ENCODE results near the gene AKT3.
"Not testable (repeated sequence)": the region's sequence is repeated elsewhere in the genome, so short reads cannot be mapped to it uniquely, and the experiment has no call there.

AKT3 gene

DNA sequence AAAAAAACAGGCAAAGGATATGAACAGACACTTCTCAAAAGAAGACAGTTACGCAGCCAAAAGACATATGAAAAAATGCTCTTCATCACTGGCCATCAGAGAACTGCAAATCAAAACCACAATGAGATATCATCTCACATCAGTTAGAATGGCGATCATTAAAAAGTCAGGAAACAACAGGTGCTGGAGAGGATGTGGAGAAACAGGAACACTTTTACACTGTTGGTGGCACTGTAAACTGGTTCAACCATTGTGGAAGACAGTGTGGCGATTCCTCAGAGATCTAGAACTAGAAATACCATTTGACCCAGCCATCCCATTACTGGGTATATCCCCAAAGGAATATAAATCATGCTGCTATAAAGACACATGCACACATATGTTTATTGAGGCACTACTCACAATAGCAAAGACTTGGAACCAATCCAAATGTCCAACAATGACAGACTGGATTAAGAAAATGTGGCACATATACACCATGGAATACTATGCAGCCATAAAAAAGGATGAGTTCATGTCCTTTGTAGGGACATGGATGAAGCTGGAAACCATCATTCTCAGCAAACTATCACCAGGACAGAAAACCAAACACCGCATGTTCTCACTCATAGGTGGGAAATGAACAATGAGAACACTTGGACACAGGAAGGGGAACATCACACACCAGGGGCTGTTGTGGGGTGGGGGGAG, 77.5 kb downstream of the AKT3 start:
- not testable (repeated sequence) for DNase-seq

DNA sequence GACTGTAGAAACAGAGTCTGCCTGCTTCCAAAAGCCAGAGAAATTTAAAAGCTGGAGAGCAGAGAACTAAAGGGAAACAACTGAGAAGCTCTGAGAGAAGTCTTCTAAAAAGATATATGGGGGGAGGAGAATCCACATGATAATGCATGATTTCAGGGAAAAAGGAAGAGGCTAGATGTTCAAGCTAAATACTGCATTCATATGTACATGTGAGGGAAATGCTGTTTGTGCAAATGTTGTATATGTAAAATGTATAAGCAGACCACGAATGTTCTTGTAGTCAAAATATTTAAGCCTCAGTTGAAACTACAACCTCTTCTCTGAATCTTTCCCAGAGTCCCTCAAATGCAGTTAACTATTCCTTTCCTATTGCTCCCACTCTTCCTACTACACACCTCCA, 79.2 kb downstream of the AKT3 start:
- no peak for DNase-seq

DNA sequence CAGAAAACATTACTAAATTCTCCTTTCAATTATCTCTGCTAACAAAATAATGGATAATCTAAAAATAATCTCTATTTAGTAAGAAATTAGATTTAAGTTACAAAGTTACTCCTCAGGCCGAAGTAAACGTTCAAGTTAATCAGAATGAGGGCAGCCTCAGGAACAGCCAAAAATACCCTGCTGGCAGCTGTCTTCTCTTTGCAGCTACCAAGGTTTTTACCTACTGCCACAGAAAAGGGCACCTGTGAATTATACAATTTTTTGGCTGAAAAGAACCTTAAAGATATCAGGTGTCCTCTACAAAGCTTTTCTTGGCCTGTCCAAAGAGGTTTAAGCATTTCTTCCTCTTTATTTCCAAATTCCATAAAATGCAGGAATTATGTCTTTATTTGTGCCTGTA, 84.4 kb downstream of the AKT3 start:
- no peak for DNase-seq

DNA sequence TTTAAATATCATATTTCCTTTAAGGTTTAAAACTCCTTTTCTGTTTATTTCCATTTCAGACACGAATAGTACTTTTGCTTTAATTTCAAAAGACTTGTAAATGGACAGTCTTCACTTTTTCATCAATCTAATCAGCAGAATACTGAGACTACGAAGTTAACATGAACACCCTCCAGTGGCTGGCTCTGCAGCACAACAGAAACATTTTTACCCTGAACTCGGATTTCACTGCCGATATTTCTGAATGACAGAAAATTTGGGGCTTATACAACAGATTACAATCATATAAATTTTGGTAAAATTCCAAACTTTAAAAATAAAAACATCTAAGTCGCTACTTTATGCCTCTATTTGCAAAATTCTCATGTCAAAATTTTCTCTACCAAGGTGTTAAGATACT, 86.2 kb downstream of the AKT3 start:
- DNase-seq: no peak

DNA sequence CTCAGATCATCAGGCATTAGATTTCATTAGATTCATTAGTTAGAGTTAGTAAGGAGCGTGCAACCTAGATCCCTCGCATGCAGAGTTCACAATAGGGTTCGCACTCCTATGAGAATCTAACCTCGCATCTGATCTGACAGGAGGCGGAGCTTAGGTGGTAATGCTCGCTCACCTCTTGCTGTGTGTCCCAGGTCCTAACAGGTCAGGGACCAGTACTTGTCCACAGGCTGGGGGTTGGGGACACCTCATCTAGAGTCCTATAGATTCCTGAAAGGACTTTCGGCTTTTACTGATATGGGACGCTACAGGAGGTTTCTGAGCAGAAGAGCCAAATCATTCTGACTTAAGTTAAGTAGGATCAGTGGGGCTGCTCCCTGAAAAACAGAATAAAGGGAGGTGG, 91.4 kb downstream of the AKT3 start:
- no peak for DNase-seq

DNA sequence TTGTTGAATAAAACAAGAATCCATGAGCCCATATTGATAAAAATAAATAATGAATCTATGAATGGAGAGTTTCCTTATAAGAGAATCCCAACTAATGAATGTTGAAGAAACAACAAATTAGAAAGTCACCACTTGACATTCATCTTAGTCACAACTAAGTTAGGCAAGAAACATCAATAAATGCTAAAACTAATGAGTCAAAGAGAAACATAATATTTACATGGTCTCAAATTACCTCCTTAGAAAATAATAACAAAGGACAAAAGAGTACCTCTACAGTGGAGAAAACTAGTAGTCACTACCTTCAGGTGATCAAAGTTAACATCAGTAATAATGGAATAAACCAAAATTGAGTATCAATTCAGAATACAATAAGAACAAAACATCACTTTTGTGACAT, 93.5 kb downstream of the AKT3 start:
- no peak for DNase-seq

DNA sequence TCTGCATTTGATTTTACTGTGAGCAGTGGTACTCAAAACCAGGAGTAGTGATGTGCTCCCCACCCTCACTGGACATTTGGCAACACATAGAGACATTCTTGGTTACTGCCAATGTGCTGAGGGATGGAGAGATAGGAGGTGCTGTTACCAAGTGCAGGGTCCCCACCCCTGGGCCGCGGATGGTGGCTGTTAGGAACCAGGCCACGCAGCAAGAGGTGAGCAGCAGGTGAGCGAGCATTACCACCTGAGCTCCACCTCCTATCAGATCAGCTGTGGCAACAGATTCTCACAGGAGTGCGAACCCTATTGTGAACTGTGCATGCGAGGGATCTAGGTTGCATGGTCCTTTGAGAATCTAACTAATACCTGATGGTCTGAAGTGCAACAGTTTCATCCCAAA, 95.7 kb downstream of the AKT3 start:
- no peak for DNase-seq

DNA sequence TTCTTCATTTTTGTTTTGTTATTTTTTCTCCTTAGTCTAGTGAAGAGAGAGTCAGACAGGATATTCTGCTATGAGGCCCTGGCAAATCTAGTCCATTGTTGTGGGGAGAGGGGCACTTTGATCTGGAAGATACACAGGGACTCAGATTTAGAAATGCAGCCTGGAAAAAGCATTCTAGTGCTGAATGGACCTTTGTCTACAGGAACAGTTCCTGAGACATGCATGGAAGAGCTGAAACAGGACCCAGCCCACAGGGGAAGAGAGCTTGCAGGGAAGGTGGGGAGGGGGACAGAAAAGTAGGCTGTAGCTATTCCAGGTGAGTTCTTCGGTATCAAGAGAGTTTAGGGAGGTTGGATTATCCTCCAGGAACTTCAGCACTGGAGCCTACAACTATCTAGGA, 98.5 kb downstream of the AKT3 start:
- no peak for DNase-seq

DNA sequence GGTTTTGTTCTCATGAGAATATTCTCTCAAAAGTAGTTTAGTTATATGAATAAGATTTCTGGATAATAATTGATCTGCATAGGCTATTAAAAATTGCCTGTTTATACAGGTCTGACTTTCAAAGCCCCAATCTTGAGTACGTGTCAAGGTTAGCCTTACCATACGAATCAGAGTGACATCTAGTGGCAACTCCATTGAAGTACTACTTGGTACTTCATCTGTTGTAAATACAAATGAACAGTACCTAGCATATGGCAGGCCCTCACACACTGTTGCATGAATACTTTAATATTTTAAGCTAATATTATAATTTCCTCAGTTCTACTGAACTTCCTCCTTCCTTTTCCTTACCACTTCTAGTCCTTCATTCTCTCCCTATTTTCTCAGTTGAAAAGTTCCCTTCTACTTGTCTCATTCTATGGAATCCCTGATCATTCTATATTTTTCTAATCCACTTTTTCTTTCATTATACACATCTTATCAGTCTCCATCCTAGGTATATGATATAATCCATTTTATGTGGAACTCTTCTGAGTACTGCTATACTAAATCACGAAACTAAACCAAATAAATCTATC, 101.2 kb downstream of the AKT3 start:
- peak; percentile 52 for DNase-seq

DNA sequence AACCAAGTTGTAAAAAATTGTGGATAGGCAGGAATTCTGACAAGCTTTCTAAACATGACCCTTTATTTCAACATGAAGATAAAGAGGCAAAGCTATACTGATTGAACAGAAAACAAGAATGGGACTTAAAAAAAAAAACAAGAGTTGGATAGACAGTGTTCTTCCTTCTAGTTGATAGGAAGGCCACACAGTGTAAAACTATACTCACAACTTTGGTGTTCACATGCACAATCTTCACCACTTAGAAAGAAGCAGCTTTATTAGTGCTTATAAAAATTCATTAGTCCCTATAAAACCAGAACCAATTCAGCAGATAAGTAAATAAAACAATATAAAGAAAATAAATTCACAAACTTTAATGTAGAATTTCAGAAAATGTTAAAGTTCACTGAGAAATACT, 101.8 kb downstream of the AKT3 start:
- DNase-seq: no peak

DNA sequence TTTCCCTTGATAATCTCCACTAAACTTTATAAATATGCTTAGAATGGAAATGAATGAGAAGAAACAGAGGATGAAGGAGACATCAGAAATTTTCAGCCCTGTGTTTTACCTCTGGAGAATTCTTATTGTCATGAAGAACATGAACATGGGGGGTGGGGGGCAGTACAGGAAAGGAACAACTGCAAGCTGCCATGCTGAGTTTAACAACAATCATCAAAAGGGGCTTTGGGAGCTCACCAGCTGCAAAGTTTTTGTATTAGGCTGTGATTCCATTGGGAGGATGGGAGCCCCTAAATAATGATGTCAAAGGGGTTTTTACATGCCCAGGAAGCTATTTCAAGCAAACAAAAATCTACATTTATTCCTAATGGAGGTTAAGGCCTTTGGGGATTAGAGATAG, 103.3 kb downstream of the AKT3 start:
- DNase-seq: no peak

DNA sequence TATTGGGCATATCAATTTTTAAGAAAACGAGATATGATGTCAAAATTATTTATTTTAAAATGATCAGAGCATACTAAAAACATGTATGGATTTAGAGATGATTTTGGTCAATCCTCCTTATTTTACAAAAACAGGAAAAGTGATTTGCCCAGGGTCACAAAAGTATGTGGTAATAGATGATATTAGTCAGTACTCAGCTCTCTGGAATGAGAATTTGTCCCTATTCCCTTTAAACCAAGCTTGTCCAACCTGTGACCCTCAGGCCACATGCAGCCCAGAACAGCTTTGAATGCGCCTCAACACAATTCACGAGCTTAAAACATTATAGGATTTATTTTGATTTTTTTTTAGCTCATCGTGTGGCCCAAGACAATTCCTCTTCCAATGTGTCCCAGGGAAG, 104.7 kb downstream of the AKT3 start:
- no peak for DNase-seq

DNA sequence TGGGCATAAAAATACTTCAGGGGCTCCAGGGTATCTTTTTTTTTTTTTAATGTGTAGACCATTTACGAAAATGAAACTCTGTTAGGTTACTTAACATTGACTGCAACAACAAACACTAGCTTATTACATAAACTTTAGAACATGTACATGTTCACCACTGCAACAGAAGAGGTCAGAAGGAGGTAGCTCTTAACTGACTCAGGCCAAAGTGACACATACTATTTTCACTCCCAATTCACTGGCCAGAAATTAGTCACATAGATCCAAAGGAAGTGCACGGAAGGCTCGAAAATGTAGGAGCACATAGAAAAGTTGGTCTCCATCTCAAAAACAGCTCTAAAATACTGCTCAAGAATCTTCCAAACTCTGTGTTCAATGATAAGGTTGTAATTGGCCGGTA, 107.2 kb downstream of the AKT3 start:
- no peak for DNase-seq

DNA sequence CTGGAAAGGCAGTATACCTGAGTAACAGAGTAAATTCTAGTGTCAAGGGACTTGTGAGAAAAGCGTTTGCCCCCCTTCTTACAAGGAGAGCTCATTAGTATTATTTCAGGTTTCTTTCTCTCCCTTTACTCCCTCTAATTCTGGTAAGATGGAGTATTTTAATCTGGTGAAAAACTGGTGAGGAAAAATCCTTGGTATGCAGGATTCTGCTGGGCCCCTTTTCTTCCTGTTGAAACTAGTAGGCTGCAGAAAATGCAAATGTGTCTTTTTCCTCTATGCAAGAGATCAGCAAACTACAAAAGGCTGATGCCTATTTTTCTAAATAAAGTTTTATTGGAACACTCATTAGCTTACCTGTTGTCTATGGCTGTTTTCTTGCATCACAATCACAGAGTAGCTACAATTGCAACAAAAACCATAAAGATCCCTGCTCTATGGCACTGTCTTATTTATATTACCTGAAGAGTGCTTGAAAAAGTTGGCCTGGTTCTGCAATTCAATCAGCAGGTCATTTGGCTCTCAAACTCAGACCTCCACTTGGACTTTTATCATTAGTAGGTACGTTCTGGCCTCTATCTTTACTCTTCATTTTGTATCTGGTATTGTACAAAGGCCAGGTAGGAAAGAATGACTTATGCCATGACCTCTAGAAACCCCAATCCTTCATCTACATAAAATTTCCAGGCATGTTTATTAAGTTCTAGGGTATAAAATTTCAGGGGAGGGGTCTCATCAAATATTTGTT, 109.6 kb downstream of the AKT3 start:
- DNase-seq: no peak

DNA sequence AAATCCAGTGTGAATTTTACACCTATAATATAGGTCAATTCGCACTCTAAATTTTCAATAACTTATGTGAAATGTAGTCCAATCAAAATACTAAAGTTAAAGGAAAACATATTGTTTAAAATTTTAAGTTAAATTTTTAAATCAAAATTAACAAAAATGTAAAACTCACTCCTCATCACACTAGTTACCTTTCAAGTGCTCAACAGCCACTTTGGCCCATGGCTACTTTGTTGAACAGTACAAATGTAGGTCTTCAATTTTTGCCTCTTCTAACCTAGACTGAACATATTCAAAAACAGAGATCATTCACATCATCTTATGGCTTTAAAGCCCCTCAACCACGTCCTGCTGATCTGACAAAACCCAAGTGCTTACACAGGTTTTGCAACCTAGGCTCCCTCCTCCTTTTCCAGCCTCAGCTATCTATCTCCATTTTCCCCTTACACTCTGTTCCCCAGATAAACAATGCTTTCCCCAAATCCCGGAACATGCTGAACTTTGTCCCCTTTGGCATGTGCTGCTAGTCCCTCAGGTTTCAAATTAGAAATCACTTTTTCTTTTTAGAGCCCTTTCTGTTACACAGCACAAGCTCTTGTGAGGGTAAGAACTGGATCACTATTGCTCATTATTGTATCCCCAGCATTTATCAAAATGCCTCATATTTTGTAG, 110.6 kb downstream of the AKT3 start:
- no peak for DNase-seq

DNA sequence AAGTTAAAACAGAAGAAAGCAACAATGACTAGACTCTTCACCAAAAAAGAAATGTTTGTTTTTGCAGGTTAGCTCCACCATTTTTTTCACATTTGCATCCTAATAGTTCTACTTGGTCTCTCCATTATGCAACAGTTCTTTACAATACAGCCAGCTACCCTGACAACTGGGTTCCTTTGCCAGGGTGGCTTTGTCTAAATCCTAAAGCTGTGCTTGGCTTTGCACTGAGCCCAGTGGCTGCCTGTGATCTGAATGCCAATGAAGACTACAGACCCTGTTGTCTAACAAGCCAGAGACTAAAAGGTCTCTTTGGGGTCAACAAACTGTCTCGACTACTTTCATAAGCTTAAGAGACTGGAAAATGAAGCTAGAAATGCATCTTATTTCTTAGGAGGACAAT, 112.0 kb downstream of the AKT3 start:
- no peak for DNase-seq

DNA sequence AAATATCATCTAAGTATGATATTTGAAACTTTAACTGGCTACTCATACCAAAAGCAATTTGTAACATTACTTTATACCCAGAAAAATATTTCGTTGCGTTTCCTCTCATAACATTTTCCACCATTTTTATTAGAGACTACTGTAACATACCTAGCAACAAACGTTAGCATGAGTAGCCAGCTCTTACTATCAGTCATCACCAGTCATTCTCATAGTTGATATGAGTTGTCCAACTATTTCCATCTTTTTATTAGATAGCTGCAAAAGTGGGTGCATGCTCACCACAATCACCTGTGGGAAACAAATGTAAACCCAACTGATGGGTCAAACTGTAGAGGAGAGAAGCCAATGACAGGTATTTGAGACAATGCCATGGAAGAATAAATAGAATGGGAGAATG, 114.6 kb downstream of the AKT3 start:
- DNase-seq: no peak

DNA sequence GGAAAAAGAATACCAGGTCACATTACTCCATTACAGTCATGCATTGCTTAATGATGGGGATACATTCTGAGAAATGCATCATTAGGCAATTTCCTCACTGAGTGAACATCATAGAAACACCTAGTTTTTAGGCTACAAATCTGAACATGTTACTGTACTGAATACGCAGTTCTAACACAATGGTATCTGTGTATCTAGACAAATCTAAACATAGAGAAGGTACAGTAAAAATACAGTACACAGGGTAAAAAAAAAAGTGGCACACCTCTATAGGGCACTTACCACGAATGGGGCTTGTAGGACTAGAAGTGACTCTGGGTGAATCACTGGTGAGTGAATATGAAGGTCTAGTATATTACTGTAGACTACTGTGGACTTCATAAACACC, 115.7 kb downstream of the AKT3 start:
- DNase-seq: no peak

DNA sequence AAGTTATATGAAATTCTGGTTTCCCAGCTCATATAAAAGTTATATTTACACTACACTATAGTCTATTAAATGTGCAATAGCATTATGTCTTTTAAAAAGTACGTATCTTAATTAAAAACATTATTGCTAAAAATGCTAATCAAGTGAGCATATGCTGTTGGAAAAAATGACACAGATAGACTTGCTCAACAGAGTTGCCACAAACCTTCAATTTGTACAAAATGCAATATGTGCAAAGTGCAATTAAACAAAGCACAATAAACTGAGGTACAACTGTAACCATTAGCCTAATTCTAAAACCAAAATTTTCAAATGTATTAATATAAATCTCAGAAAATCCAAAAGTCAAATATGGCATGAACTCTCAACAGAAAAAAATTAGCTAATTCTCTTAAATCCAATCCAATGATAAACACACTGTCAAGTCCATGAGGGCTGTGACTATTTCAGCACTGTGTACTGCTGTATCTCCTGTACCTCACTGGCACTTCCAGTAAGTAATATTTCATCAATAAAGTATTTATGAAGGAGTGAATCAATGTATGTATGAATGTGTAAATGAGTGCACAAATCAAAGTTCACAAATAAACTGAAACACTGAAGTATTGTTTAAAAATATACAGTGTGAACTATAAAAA, 116.3 kb downstream of the AKT3 start:
- DNase-seq: no peak

DNA sequence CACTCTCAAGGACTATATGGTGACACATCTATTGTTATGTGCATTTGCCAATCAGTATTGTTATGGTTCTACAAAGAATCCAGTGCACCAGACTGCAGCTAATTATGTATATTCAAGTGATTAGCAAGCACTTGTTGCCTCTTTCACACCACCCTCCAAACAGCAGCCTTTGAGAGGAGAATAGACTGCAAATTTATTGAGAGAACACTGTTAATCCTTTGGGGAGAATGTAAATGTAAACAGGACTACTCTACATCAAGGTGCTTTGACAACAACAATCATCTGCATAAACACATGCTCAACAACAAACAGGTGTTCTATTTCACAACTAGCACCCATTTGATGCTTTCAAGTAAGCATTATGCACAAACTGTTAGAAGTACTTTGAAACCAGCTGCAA, 117.4 kb downstream of the AKT3 start:
- DNase-seq: no peak

DNA sequence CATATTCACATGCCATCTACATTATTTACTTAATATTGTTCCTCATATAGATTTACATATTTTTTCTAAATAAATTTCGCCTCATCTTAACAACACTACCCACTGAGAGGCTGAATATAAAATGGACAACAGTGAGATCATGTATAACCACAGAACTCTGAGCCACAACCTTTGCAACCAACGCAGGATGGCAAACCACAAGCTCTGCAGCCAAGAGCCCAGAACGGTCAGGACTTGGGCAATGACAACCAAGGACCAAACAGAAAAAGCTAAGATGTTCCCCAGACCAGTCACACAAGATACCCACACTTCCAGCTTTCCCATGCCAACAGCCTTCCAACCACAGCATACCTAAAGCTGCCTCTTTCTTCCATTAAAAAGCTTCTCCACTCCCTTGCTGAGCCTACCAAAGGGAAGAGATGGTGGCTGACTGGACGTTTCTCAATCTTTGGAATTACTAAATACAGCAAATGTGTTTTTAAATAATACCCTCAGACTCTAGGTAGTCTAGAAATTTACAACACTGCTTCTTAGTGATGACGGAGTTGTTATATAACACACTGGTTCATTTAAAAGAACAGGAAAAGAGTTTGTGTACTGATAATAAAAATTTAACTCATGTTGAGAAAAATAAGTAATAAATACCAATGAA, 117.9 kb downstream of the AKT3 start:
- DNase-seq: no peak

DNA sequence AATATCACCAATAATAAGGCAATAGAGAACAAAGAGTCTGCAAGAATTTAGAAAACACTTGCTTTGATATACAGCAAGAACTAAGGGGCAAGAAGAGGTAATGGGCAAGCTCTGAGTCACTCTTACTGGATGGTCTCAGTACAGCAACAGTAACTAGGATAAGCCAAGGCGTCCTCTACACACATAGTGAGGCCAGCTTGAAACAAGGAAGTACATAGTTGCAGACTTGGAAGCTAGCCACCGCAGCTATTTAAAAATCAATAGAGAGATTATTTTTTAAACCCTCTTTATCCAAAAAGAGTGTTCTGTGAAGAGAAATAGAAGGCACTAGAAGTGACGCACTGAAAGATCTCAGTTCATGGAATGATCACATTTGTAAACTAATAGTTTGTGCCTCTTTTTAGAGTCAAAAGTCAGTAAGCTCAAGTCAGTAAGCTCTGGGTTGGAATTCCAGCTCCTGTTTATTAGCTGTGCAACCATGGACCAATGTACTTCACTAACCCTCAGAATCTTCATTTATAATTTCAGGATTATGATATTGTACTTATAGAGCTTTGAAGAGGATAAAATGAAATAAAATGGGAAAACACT, 118.6 kb downstream of the AKT3 start:
- DNase-seq: peak; percentile 33

All from SHP77 treated with DMSO at 0.1 percent for 48 hours (cell line).